Esophagus squamous epithelium (tissue), 4 donors: ENCODE results near the gene JADE1.

Experiments
- CTCF ChIP-seq, 6 experiments: fragments of 450-650 bp in 4 of 6; fragments of 200-600 bp in 2 of 6; sonication (generic) in 2 of 6; IDR thresholded peaks; one replicate each; pipeline ENCODE4 v1.5.1; 2016 to 2019; ENCODE audit warnings: antibody characterized with exemption in 6 of 6, mild to moderate bottlenecking in 4 of 6, moderate library complexity in 4 of 6
- POLR2A ChIP-seq, 4 donors: fragments of 450-650 bp; IDR thresholded peaks; one replicate each; pipeline ENCODE4 v1.6.1; 2017; ENCODE audit warnings: antibody characterized with exemption in 4 of 4, mild to moderate bottlenecking in 4 of 4, moderate library complexity in 3 of 4

GRCh38 chr4:128820671-128821070 lies 11.2 kb downstream of the JADE1 start:
- TF ChIP-seq POLR2A (IDR thresholded peaks at IDR 0.05): no peak
- no peak for TF ChIP-seq CTCF (IDR thresholded peaks at IDR 0.05)
